BE2C (cell line): ENCODE data around the gene ADTRP.

Experiments used
- DNase-seq: peaks from one replicate; pipeline ENCODE4 v3.0.0-alpha.2; 2020
- H3K27me3 ChIP-seq: fragments of 250-450 bp; sonication (Bioruptor Pico); 2 replicates; pipeline ENCODE4 v1.5.1; 2020; ENCODE audit warnings: mild to moderate bottlenecking
- H3K36me3 ChIP-seq: fragments of 250-450 bp; sonication (Bioruptor Pico); 2 replicates; pipeline ENCODE4 v1.5.1; 2020; ENCODE audit warnings: mild to moderate bottlenecking
- H3K4me1 ChIP-seq: fragments of 250-450 bp; sonication (Bioruptor Pico); 2 replicates; pipeline ENCODE4 v1.5.1; 2020
- H3K4me3 ChIP-seq: 2 replicates; pipeline ENCODE4 v1.5.1; 2011; ENCODE audit warnings: low read depth, low read length
- H3K9me3 ChIP-seq: fragments of 250-450 bp; sonication (Bioruptor Pico); 2 replicates; pipeline ENCODE4 v1.5.1; 2020
- CTCF ChIP-seq: IDR thresholded peaks from 2 replicates; pipeline ENCODE4 v1.5.1; 2012; ENCODE audit warnings: mild to moderate bottlenecking, low read depth, low read length

Gene ADTRP

GRCh38 chr6:11791354-11792107 lies 12.9 kb upstream of the ADTRP start:
- Histone ChIP-seq H3K36me3 (no peaks in the 10 kb centered on the region), H3K4me1 (no peaks in the 10 kb centered on the region), H3K9me3 (no peaks in the 10 kb centered on the region), H3K4me3 (no peak overlapping the region), H3K27me3 (no peaks in the 10 kb centered on the region)
- no peak for DNase-seq
- TF ChIP-seq CTCF = no peak

GRCh38 chr6:11789744-11790143 lies 11.1 kb upstream of the ADTRP start:
- H3K27me3 ChIP-seq = no peaks in the 10 kb centered on the region
- no peak for DNase-seq
- H3K4me3 ChIP-seq = no peak overlapping the region
- no peaks in the 10 kb centered on the region for H3K36me3 ChIP-seq
- no peak for TF ChIP-seq CTCF
- no peaks in the 10 kb centered on the region for H3K4me1 ChIP-seq
- no peaks in the 10 kb centered on the region for H3K9me3 ChIP-seq

GRCh38 chr6:11788043-11788442 lies 9.4 kb upstream of the ADTRP start:
- no peak overlapping the region for H3K4me3 ChIP-seq
- no peak for TF ChIP-seq CTCF
- H3K27me3 ChIP-seq = no peaks in the 10 kb centered on the region

GRCh38 chr6:11785774-11786579 lies 7.4 kb upstream of the ADTRP start:
- no peaks in the 10 kb centered on the region for H3K4me1 ChIP-seq
- no peak overlapping the region for H3K4me3 ChIP-seq
- H3K27me3 ChIP-seq = no peaks in the 10 kb centered on the region
- DNase-seq = no peak
- no peak for TF ChIP-seq CTCF
- H3K36me3 ChIP-seq = no peaks in the 10 kb centered on the region
- H3K9me3 ChIP-seq = no peaks in the 10 kb centered on the region

More at GRCh38 chr6:11788043-11788442, 9.4 kb upstream of the ADTRP start:
- Histone ChIP-seq H3K4me1 (no peaks in the 10 kb centered on the region), H3K36me3 (no peaks in the 10 kb centered on the region), H3K9me3 (no peaks in the 10 kb centered on the region)
- DNase-seq = no peak

GRCh38 chr6:11785415-11785773 lies 6.8 kb upstream of the ADTRP start:
- H3K4me3 ChIP-seq = no peak overlapping the region
- DNase-seq = no peak

More at GRCh38 chr6:11785415-11785773, 6.8 kb upstream of the ADTRP start:
- H3K27me3 ChIP-seq = no peaks in the 10 kb centered on the region
- TF ChIP-seq CTCF = no peak
- no peaks in the 10 kb centered on the region for H3K36me3 ChIP-seq
- H3K4me1 ChIP-seq = no peaks in the 10 kb centered on the region
- H3K9me3 ChIP-seq = no peaks in the 10 kb centered on the region
